ENCODE data around the gene KIF3B. TPM values are rescaled to one million over a fixed set of nuclear protein-coding genes. Genes with fewer than 3 reads are reported as not detected.

The KIF3B gene
- total RNA-seq, 2 donors from 2014 or later, result 22.6 to 23.5 TPM

- TF ChIP-seq CTCF (IDR thresholded peaks at IDR 0.05) (no peak), POLR2A (IDR thresholded peaks at IDR 0.05) (no peak)
- no peaks in the 10 kb centered on the region for H3K36me3 ChIP-seq
- no peak overlapping the region for H3K4me3 ChIP-seq
- DNase-seq (ENCODE audit: low spot score), result no peak
- intact Hi-C loops (cut with DNase I), result loop anchor here (10.0 kb wide), 1 partner anchor 311 kb away; no protein-coding TSS in a partner anchor
- no peaks in the 10 kb centered on the region for H3K4me1 ChIP-seq (replicated peaks)
- no peaks in the 10 kb centered on the region for H3K27me3 ChIP-seq (replicated peaks; ENCODE audit: insufficient read depth)
- WGBS, result 90% methylated on average over 12 of the region's 12 CpGs
- H3K27ac ChIP-seq, result no peak overlapping the region
- H3K9me3 ChIP-seq, result no peaks in the 10 kb centered on the region
These were observed 55.9 kb downstream of the KIF3B start for GRCh38 chr20:32333181-32333987.

GRCh38 chr20:32333988-32334885 lies 56.8 kb downstream of the KIF3B start:
- H3K4me3 ChIP-seq, result no peak overlapping the region
- WGBS, result 59% methylated on average over 13 of the region's 13 CpGs
- no peaks in the 10 kb centered on the region for H3K4me1 ChIP-seq (replicated peaks)
- no peaks in the 10 kb centered on the region for H3K27me3 ChIP-seq (replicated peaks; ENCODE audit: insufficient read depth)
- DNase-seq (ENCODE audit: low spot score), result no peak
- no peak for TF ChIP-seq POLR2A (IDR thresholded peaks at IDR 0.05)
- TF ChIP-seq CTCF (IDR thresholded peaks at IDR 0.05), result no peak
- TF ChIP-seq POLR2AphosphoS5 (IDR thresholded peaks at IDR 0.05), result no peak
- H3K9me3 ChIP-seq, result no peaks in the 10 kb centered on the region
- no peaks in the 10 kb centered on the region for H3K36me3 ChIP-seq
- no peak overlapping the region for H3K27ac ChIP-seq
- intact Hi-C loops (cut with DNase I), result loop anchor here (10.0 kb wide), 1 partner anchor 311 kb away; no protein-coding TSS in a partner anchor

- Histone ChIP-seq H3K27ac (no peak overlapping the region), H3K4me1 (replicated peaks) (no peaks in the 10 kb centered on the region), H3K9me3 (no peaks in the 10 kb centered on the region), H3K4me3 (no peak overlapping the region), H3K36me3 (no peaks in the 10 kb centered on the region), H3K27me3 (replicated peaks; ENCODE audit: insufficient read depth) (no peaks in the 10 kb centered on the region)
- intact Hi-C loops (cut with DNase I), result loop anchor here (5.0 to 10.0 kb wide), 2 partner anchors 120 to 308 kb away; no protein-coding TSS in a partner anchor
- no peak for DNase-seq (ENCODE audit: low spot score)
- 21% methylated on average over 5 of the region's 5 CpGs for WGBS
- TF ChIP-seq POLR2A (IDR thresholded peaks at IDR 0.05), result no peak
- no peak for TF ChIP-seq POLR2AphosphoS5 (IDR thresholded peaks at IDR 0.05)
- peak in 3 of 4 experiments; percentile 31 to 61 (median 54) for TF ChIP-seq CTCF (IDR thresholded peaks at IDR 0.05)
These were observed 59.5 kb downstream of the KIF3B start for GRCh38 chr20:32336918-32337347.

- no peak for TF ChIP-seq POLR2A (IDR thresholded peaks at IDR 0.05)
- no peak for TF ChIP-seq POLR2AphosphoS5 (IDR thresholded peaks at IDR 0.05)
- no peak for TF ChIP-seq CTCF (IDR thresholded peaks at IDR 0.05)
- WGBS, result 93% methylated on average over 11 of the region's 11 CpGs
- no peak for DNase-seq (ENCODE audit: low spot score)
- H3K4me1 ChIP-seq (replicated peaks), result no peaks in the 10 kb centered on the region
- no peak overlapping the region for H3K4me3 ChIP-seq
- no peak overlapping the region for H3K27ac ChIP-seq
- H3K27me3 ChIP-seq (replicated peaks; ENCODE audit: insufficient read depth), result no peaks in the 10 kb centered on the region
- intact Hi-C loops (cut with DNase I), result loop anchor here (5.0 to 10.0 kb wide), 2 partner anchors 119 to 307 kb away; no protein-coding TSS in a partner anchor
- no peaks in the 10 kb centered on the region for H3K36me3 ChIP-seq
- H3K9me3 ChIP-seq, result no peaks in the 10 kb centered on the region
These were observed 60.6 kb downstream of the KIF3B start for GRCh38 chr20:32337937-32338661.
